GM23338 (cell line): Measurements from ENCODE around the gene IDI1. TPM values are rescaled to one million over a fixed set of nuclear protein-coding genes. Genes with fewer than 3 reads are reported as not detected.

ENCODE experiments used
- ATAC-seq: fragments of 200-7000 bp; cut with Tn5 transposase; 3 replicates; pipeline ENCODE4 v1.9.1; 2020
- DNase-seq: peaks from one replicate; pipeline ENCODE4 v3.0.0-alpha.2; 2015; ENCODE audit warnings: low spot score
- H2AFZ ChIP-seq: fragments of 200-600 bp; sonication (generic); 2 replicates; pipeline ENCODE4 v1.8.0; 2016; ENCODE audit warnings: antibody characterized with exemption, mild to moderate bottlenecking, moderate library complexity
- H3F3A ChIP-seq: fragments of 200-600 bp; sonication (generic); replicated peaks from 2 replicates; pipeline ENCODE4 v1.8.0; 2017; ENCODE audit warnings: antibody characterized with exemption, mixed run types, low read depth
- H3K27ac ChIP-seq: fragments of 200-600 bp; sonication (generic); 2 replicates; pipeline ENCODE4 v1.6.1; 2016; ENCODE audit warnings: low read depth
- H3K27me3 ChIP-seq: fragments of 200-600 bp; sonication (generic); 2 replicates; pipeline ENCODE4 v1.8.0; 2016; ENCODE audit warnings: mild to moderate bottlenecking, mixed run types, moderate library complexity; ENCODE audit not compliant: insufficient read depth
- H3K36me3 ChIP-seq: fragments of 200-600 bp; sonication (generic); 2 replicates; pipeline ENCODE4 v1.8.0; 2016; ENCODE audit warnings: mild to moderate bottlenecking; ENCODE audit not compliant: insufficient read depth
- H3K4me1 ChIP-seq: fragments of 200-600 bp; sonication (generic); 2 replicates; pipeline ENCODE4 v1.8.0; 2016; ENCODE audit warnings: mild to moderate bottlenecking, moderate library complexity; ENCODE audit not compliant: insufficient read depth
- H3K4me2 ChIP-seq: fragments of 200-600 bp; sonication (generic); 2 replicates; pipeline ENCODE4 v1.7.1; 2017; ENCODE audit warnings: mixed run types
- H3K4me3 ChIP-seq: fragments of 200-600 bp; sonication (generic); 2 replicates; pipeline ENCODE4 v1.6.1; 2016; ENCODE audit warnings: mixed run types
- H3K79me2 ChIP-seq: fragments of 200-600 bp; sonication (generic); replicated peaks from 2 replicates; pipeline ENCODE4 v1.8.0; 2017; ENCODE audit warnings: mild to moderate bottlenecking; ENCODE audit not compliant: insufficient read depth
- H3K9me2 ChIP-seq: fragments of 200-600 bp; sonication (generic); 2 replicates; pipeline ENCODE4 v1.8.0; 2017; ENCODE audit not compliant: insufficient read depth
- H4K20me1 ChIP-seq: fragments of 200-600 bp; sonication (generic); replicated peaks from 2 replicates; pipeline ENCODE4 v1.8.0; 2017; ENCODE audit warnings: mild to moderate bottlenecking; ENCODE audit not compliant: insufficient read depth
- H3K27ac Mint-ChIP-seq: 2 replicates; pipeline ENCODE4 v1.8.0; 2020; ENCODE audit warnings: inconsistent platforms, mild to moderate bottlenecking, moderate library complexity, mixed read lengths
- H3K27me3 Mint-ChIP-seq: 3 replicates; pipeline ENCODE4 v1.8.0; 2022; ENCODE audit warnings: low read depth, mild to moderate bottlenecking, moderate library complexity, mixed read lengths, inconsistent platforms; ENCODE audit not compliant: insufficient read depth, poor library complexity
- H3K36me3 Mint-ChIP-seq: 3 replicates; pipeline ENCODE4 v1.8.0; 2021; ENCODE audit warnings: low read depth, mild to moderate bottlenecking, inconsistent platforms, moderate library complexity, mixed read lengths
- H3K4me1 Mint-ChIP-seq: 3 replicates; pipeline ENCODE4 v1.8.0; 2020; ENCODE audit warnings: mild to moderate bottlenecking, inconsistent platforms, mixed read lengths
- H3K4me3 Mint-ChIP-seq: 3 replicates; pipeline ENCODE4 v1.8.0; 2021; ENCODE audit warnings: moderate library complexity, mild to moderate bottlenecking, inconsistent platforms, mixed read lengths
- H3K9me3 Mint-ChIP-seq: 3 replicates; pipeline ENCODE4 v1.8.0; 2020; ENCODE audit warnings: moderate library complexity, mild to moderate bottlenecking, inconsistent platforms, mixed read lengths
- CREB1 ChIP-seq: fragments of 250-450 bp; sonication (Bioruptor Pico); IDR thresholded peaks from 2 replicates; pipeline ENCODE4 v1.5.0; 2020; ENCODE audit warnings: low read depth, mild to moderate bottlenecking, moderate library complexity
- EZH2 ChIP-seq: fragments of 200-600 bp; sonication (generic); IDR thresholded peaks from one replicate; pipeline ENCODE4 v1.8.0; 2017; ENCODE audit warnings: antibody characterized with exemption, mild to moderate bottlenecking, low read depth; ENCODE audit not compliant: unreplicated experiment
- EZH2phosphoT487 ChIP-seq: fragments of 200-600 bp; sonication (generic); IDR thresholded peaks from one replicate; pipeline ENCODE4 v1.8.1; 2018; ENCODE audit warnings: antibody characterized with exemption; ENCODE audit not compliant: unreplicated experiment
- JUNB ChIP-seq: IDR thresholded peaks from one replicate; pipeline ENCODE4 v1.6.1; 2016; ENCODE audit warnings: antibody characterized with exemption; ENCODE audit not compliant: unreplicated experiment
- NANOG ChIP-seq: IDR thresholded peaks from 2 replicates; pipeline ENCODE4 v1.6.1; 2016; ENCODE audit warnings: antibody characterized with exemption, borderline replicate concordance
- STAT1 ChIP-seq: IDR thresholded peaks from one replicate; pipeline ENCODE4 v1.6.1; 2016; ENCODE audit warnings: antibody characterized with exemption; ENCODE audit not compliant: unreplicated experiment
- ZNF114 ChIP-seq: fragments of 250-450 bp; sonication (Bioruptor Pico); IDR thresholded peaks from 2 replicates; pipeline ENCODE4 v1.5.0; 2020; ENCODE audit warnings: mild to moderate bottlenecking, moderate library complexity
- ZNF331 ChIP-seq: fragments of 250-450 bp; sonication (Bioruptor Pico); IDR thresholded peaks from 2 replicates; pipeline ENCODE4 v1.5.0; 2020; ENCODE audit warnings: low read depth, mild to moderate bottlenecking, moderate library complexity
- polyA plus RNA-seq: library from polyadenylated mRNA; unstranded; fragments of >200 nt; fragmentation: Nextera tagmentation; extraction: Ambion mirVana; gene quantifications from 2 replicates; pipeline ENCODE4 v1.2.1, GENCODE V29; 2016
- total RNA-seq: library from RNA; depleted of rRNA; stranded (reverse); fragments of >200 nt; shearing (Covaris generic); gene quantifications from 2 replicates; pipeline ENCODE4 v1.2.3, GENCODE V29; 2014
- TF ChIP-seq, protein P1 (sequence below): IDR thresholded peaks from one replicate; pipeline ENCODE4 v1.6.1; 2018; ENCODE audit warnings: antibody characterized with exemption; ENCODE audit not compliant: unreplicated experiment
- TF ChIP-seq, protein P2 (sequence below): IDR thresholded peaks from 2 replicates; pipeline ENCODE4 v1.6.1; 2016; ENCODE audit warnings: antibody characterized with exemption
- TF ChIP-seq, protein P3 (sequence below), 2 experiments: fragments of 200-600 bp in 1 of 2; sonication (generic) in 1 of 2; conservative IDR thresholded peaks; 2 replicates each; pipeline versions ENCODE4 v1.5.1 to v1.6.1; 2016 to 2017; ENCODE audit warnings: antibody characterized with exemption in 2 of 2, low read depth in 2 of 2, mild to moderate bottlenecking in 2 of 2, moderate library complexity in 1 of 2

IDI1 gene
- total and polyA plus RNA-seq, 2 experiments from 2014 or later = 119 to 154 TPM

- H3K27ac Mint-ChIP-seq = no peak overlapping the region
Observed at GRCh38 chr10:992871-993270, 56.0 kb downstream of the IDI1 start.

DNA sequence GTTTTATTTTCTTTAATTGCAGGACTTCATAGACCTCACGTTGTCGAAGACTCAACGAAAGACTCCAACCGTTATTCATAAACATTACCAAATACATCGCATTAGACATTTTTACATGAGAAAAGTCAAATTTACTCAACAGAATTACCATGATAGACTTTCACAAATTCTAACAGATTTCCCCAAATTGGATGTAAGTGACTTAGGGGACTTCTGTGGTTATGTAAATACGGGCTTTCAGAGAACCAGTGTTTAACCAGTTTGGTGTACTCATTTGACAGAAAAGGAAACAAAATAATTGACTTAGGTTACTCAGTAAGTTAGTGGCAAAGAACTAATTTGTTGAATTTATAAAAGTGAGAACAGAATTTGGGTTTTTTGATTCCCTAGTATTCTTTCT, 56.5 kb downstream of the IDI1 start:
- Mint-ChIP-seq H3K9me3 (no peaks in the 10 kb centered on the region; the same call in 1 of the 3 replicates), H3K4me3 (no peak overlapping the region), H3K36me3 (peaks cover 81% of the 10 kb centered on the region), H3K27me3 (peaks cover 18% of the 10 kb centered on the region), H3K27ac (no peak overlapping the region), H3K4me1 (peaks cover 12% of the 10 kb centered on the region)
- Histone ChIP-seq H3K27ac (no peak overlapping the region), H3K4me3 (no peak overlapping the region), H3K27me3 (no peaks in the 10 kb centered on the region), H2AFZ (no peak overlapping the region), H3K9me2 (no peaks in the 10 kb centered on the region), H3K79me2 (peaks cover 89% of the 10 kb centered on the region), H3K4me2 (no peak overlapping the region), H3K36me3 (peaks cover 54% of the 10 kb centered on the region), H3K4me1 (peaks cover 9% of the 10 kb centered on the region), H3F3A (peaks cover 28% of the 10 kb centered on the region; the same call in 1 of the 2 replicates), H4K20me1 (peaks cover 78% of the 10 kb centered on the region)
- ATAC-seq (no peak), DNase-seq (no peak)
- TF ChIP-seq EZH2phosphoT487 (no peak), JUNB (no peak), CREB1 (CRISPR knock-in tag) (no peak), NANOG (no peak), ZNF114 (CRISPR knock-in tag) (no peak), EZH2 (no peak), ZNF331 (CRISPR knock-in tag) (no peak), STAT1 (no peak)
- TF ChIP-seq, protein P1, sequence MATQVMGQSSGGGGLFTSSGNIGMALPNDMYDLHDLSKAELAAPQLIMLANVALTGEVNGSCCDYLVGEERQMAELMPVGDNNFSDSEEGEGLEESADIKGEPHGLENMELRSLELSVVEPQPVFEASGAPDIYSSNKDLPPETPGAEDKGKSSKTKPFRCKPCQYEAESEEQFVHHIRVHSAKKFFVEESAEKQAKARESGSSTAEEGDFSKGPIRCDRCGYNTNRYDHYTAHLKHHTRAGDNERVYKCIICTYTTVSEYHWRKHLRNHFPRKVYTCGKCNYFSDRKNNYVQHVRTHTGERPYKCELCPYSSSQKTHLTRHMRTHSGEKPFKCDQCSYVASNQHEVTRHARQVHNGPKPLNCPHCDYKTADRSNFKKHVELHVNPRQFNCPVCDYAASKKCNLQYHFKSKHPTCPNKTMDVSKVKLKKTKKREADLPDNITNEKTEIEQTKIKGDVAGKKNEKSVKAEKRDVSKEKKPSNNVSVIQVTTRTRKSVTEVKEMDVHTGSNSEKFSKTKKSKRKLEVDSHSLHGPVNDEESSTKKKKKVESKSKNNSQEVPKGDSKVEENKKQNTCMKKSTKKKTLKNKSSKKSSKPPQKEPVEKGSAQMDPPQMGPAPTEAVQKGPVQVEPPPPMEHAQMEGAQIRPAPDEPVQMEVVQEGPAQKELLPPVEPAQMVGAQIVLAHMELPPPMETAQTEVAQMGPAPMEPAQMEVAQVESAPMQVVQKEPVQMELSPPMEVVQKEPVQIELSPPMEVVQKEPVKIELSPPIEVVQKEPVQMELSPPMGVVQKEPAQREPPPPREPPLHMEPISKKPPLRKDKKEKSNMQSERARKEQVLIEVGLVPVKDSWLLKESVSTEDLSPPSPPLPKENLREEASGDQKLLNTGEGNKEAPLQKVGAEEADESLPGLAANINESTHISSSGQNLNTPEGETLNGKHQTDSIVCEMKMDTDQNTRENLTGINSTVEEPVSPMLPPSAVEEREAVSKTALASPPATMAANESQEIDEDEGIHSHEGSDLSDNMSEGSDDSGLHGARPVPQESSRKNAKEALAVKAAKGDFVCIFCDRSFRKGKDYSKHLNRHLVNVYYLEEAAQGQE = no peak
- TF ChIP-seq, protein P2, sequence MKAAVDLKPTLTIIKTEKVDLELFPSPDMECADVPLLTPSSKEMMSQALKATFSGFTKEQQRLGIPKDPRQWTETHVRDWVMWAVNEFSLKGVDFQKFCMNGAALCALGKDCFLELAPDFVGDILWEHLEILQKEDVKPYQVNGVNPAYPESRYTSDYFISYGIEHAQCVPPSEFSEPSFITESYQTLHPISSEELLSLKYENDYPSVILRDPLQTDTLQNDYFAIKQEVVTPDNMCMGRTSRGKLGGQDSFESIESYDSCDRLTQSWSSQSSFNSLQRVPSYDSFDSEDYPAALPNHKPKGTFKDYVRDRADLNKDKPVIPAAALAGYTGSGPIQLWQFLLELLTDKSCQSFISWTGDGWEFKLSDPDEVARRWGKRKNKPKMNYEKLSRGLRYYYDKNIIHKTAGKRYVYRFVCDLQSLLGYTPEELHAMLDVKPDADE = no peak
- TF ChIP-seq, protein P3, sequence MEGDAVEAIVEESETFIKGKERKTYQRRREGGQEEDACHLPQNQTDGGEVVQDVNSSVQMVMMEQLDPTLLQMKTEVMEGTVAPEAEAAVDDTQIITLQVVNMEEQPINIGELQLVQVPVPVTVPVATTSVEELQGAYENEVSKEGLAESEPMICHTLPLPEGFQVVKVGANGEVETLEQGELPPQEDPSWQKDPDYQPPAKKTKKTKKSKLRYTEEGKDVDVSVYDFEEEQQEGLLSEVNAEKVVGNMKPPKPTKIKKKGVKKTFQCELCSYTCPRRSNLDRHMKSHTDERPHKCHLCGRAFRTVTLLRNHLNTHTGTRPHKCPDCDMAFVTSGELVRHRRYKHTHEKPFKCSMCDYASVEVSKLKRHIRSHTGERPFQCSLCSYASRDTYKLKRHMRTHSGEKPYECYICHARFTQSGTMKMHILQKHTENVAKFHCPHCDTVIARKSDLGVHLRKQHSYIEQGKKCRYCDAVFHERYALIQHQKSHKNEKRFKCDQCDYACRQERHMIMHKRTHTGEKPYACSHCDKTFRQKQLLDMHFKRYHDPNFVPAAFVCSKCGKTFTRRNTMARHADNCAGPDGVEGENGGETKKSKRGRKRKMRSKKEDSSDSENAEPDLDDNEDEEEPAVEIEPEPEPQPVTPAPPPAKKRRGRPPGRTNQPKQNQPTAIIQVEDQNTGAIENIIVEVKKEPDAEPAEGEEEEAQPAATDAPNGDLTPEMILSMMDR (conservative IDR thresholded peaks at IDR 0.05; ENCODE audit: low read depth in 2 of 2) = no peak

More at GRCh38 chr10:992871-993270, 56.0 kb downstream of the IDI1 start:
- Histone ChIP-seq H2AFZ (no peak overlapping the region), H3K9me2 (no peaks in the 10 kb centered on the region), H3K4me3 (no peak overlapping the region), H3F3A (peaks cover 31% of the 10 kb centered on the region; the same call in 1 of the 2 replicates), H3K4me2 (no peak overlapping the region), H3K4me1 (peaks cover 9% of the 10 kb centered on the region), H3K36me3 (peaks cover 58% of the 10 kb centered on the region), H3K79me2 (peaks cover 93% of the 10 kb centered on the region), H4K20me1 (peaks cover 79% of the 10 kb centered on the region), H3K27ac (no peak overlapping the region), H3K27me3 (no peaks in the 10 kb centered on the region)
- peaks cover 17% of the 10 kb centered on the region for H3K27me3 Mint-ChIP-seq
- no peaks in the 10 kb centered on the region; the same call in 1 of the 3 replicates for H3K9me3 Mint-ChIP-seq
- H3K4me3 Mint-ChIP-seq = no peak overlapping the region
- TF ChIP-seq, protein P1 = no peak
- no peak for TF ChIP-seq JUNB
- H3K4me1 Mint-ChIP-seq = peaks cover 12% of the 10 kb centered on the region
- H3K36me3 Mint-ChIP-seq = peaks cover 85% of the 10 kb centered on the region
- no peak for DNase-seq
- ATAC-seq = no peak
